DMS53 treated with DMSO at 0.1 percent for 48 hours (cell line): ENCODE results near the gene PRR23E.

Source experiments
- DNase-seq: peaks from one replicate; lab custom pipeline; 2025; ENCODE audit not compliant: unreplicated experiment; lab: John Stamatoyannopoulos, UW

Gene PRR23E

GRCh38 chr3:127183931-127184869 is 8.7 kb upstream of the PRR23E start:
- DNase-seq, result no peak

- no peak for DNase-seq
Observed at GRCh38 chr3:127184870-127185216, 8.1 kb upstream of the PRR23E start.

DNA sequence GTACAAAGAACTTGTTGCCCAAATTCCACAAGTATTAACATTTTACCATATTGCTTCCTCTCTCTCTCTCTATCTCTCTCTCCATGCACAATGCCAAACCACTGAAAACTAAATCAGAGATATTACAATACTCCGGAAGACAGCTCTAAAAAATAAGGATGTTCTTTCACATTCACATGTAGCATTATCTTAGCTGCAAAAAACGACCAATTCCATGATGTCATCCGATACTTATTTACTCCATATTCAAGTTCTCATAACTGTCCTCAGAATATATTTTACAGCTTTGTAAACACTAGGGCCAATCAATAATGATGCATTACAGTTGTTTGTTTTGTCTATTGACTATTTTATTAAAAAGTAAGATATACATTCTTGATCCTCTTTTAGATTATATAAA is 7.7 kb upstream of the PRR23E start:
- no peak for DNase-seq

- no peak for DNase-seq
Observed at GRCh38 chr3:127185962-127186674, 6.8 kb upstream of the PRR23E start.

DNA sequence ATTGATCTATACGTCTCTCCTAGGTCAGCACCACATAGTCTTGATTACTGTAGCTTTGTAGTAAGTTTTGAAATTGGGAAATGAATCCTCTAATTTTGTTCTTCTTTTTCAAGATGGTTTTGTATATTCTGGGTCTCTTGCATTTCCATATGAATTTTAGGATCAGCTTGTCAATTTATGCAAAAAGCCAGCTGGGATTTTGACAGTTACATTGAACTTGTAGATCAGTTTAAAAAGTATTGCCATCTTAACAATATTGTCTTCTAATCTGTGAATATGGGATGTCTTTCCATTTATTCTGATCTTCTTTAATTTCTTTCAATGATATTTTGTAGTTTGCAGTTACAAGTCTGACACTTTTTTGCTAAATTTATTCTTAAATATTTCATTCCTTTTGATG is 5.6 kb upstream of the PRR23E start:
- DNase-seq, result no peak

GRCh38 chr3:127193341-127193740 is 410 bp downstream of the PRR23E start:
- no peak for DNase-seq

GRCh38 chr3:127193775-127194174 is 844 bp downstream of the PRR23E start:
- DNase-seq, result no peak

DNA sequence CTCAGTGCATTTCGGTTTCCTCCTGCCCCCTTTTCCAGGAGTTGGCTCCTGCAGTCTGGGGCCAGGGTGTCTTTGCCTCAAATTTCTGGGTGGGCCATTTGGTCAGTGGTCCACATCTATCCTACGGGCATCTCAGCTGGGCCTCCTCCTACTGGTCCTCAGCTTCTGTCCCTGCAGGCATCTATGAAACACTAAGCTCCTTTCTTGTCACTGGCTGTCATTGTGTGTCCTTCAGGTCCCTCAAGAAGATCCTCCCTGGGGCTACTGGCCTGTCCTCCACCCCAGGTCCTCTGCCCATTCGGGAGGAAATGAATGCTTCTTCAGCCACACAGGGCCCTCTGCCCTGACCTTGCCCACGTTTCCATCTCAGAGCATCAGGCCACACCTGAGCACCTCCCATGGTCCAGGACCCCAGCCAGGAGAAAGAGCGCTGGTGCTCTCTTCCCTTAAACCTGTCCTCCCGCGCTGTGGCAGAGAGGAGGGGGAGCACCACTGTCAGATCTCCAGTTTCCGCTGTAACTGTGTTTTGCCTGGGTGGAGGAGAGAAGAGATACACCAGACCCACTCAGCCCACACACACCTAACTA is 1.8 kb downstream of the PRR23E start:
- no peak for DNase-seq

DNA sequence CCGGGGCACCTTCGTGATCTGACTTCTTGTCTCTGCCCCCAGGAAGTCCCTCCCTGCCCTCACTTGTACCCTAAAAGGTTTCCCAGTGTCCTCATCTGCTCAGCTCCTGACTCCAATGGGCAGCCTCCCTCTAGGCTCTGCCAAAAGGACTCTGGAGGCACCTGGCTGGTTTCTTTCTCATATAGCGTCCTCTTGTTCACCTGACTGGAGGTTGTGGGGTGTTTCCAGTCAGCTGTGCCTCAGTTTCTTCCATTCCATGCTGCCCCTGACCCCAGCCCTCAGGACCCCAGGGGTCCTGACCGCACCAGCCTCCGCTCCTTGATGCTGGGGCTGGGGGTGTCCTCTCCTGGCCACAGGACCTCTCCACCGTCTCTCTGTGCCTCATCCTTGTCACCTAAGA is 2.5 kb downstream of the PRR23E start:
- no peak for DNase-seq

GRCh38 chr3:127196002-127196401 is 3.1 kb downstream of the PRR23E start:
- no peak for DNase-seq

DNA sequence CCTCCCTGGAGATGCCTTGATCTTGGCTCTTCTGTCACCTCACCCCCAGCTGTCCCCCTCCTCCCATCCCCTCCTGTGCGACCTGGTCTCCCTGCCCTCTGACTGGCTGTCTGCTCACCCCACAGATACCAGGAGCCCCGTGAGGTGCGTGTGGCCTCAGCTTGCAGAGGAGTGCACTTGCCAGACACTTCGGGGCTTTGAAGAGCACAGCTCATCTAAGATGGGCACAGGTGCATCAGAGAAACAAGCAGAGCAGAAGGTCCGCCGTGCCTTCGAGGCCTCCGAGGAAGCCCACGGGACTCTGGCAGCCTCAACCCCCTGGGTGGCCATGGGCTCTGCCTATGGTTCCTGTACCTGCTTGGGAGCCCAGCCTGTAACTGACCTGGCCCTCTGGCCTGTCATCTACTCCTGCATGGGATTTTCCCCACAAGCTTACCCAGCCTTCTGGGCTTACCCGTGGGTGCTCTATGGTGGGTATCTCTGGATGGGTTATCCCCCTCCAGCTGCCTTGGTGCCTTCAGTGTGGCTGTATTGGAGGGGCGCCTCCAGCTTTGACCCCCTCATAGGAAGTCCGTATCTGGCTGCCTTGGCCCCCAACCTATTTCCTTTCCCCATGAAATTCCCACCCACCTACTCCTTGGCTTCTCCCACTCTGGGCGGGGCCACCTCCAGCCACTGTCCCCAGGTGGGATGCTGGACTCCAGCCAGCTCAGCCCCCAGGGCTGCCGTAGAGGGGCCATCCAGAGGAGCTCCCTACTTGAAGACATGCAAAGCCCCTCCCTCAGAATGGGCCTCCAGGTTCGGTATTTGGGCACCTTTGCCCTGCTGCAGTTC is 3.8 kb downstream of the PRR23E start:
- no peak for DNase-seq

- DNase-seq, result no peak
Observed at GRCh38 chr3:127197300-127198189, 4.6 kb downstream of the PRR23E start.

DNA sequence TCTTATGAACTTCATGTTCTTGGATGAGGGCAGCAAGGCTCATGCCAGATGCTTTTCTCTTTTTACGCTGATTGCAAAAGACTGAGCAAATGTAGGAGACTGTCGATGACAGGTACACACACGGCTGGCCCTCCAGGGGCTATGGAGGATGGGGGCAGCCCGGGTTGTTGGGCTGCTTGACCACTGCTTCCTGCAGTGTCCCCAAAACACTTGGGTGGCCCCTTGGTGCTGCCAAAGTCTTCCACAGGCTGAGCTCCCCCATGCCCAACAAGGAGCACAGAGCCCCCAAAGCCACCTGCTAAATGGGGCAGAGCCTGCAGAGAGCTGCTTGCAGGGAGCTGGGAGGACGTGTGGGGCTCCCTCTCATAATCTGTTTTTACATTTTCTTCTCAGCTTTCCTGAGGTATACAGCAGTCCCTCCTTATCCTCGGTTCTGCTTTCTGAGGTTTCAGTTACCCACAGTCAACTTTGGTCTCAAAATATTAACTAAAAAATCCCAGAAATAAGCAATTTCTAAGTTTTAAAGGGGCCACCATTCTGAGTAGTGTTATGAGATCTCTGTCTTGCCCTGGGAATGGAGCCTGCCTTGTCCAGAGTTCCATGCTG is 7.3 kb downstream of the PRR23E start:
- no peak for DNase-seq

- DNase-seq, result no peak
Observed at GRCh38 chr3:127203024-127203423, 10.1 kb downstream of the PRR23E start.

DNA sequence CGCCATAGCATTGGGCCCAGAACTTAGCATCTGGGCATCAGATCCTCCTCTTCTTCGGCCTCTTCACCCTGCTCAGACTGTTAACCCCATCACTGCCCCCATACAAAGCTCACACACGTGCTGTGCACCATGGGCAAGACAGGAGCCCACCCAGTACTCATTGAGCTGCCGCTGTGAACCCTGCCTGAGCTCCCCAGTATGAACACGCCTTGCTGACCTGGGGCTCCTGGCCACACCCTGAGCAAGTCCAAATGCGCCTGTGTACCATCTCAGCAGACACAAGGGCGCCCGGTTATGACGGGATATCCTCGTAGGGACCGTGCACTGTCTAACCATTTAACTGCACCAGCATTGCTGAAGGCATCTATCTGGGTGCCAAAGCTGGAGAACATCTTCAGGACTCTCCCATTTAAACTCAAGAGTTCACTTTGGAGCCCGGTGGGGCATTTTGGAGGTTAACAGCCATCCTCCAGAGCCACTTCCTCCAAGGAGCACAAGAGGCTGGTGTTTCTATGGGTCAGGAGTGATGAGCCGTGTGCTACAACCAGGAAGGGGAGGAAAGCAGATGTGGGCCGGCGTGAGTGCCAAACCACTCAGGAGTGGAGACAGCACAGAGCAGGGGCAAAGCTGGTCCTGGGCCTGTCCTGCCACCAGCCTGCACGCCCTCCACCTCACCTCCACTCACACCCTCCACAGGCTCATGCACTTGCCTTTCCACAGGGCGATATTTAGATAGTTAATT is 12.1 kb downstream of the PRR23E start:
- no peak for DNase-seq

GRCh38 chr3:127206154-127206553 is 13.2 kb downstream of the PRR23E start:
- DNase-seq, result no peak

DNA sequence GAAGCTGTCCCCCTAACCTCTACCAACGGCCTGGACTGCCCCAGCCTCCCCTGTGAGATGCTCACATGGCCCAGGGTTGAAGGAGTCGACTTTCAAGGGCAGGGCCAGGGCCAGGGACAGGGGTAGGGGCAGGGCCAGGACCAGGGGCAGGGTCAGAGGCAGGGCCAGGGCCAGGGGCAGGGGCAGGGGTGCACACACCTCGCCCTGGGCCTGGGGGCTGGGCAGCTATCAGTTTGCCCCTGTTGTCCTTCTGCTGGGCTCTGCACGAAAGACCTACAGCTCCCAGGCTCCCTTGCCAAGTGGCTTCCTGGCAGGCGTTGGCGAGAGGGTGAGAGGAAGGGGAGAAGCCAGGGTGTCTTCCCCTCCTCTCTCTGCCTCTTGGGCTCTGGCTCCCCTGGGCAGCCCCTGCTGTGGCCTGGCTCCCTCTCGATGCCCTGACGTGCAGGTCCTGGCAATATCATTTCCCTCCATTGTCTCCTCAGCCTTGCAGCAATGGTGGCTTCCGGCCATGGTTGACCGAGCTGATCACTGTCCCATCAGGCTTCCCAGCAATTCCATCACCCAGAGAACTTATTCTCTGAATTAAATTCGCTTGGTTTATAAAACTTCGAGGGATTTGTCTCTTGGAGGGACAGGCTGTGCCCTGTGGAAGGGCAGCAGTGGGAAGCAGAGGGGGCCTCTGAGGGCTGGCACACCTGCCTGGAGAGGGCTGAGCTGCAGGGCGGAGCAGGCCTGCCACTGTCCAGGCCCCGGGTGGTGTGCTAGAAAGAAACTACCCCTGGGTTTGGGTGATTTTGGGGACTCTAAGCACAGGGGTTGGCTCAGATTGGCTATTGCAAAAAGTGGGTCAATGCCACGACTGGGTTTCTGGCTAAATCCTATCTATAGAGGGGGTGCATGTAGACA is 13.9 kb downstream of the PRR23E start:
- DNase-seq, result no peak
